ENCODE measurements around the gene PLAC8L1.

PLAC8L1 gene

GRCh38 chr5:146070746-146071145 lies 34.6 kb downstream of the PLAC8L1 start:
- Histone ChIP-seq H3K4me1 (no peaks in the 10 kb centered on the region), H3K9ac (no peak overlapping the region), H3K4me3 (ENCODE audit: low read depth, low read length) (no peak overlapping the region), H3K27me3 (ENCODE audit: control insufficient read depth, insufficient read depth, low read length) (no peaks in the 10 kb centered on the region), H3K79me2 (no peaks in the 10 kb centered on the region), H3K27ac (no peak overlapping the region), H2AFZ (no peak overlapping the region), H3K36me3 (ENCODE audit: control insufficient read depth, insufficient read depth, low read length) (no peaks in the 10 kb centered on the region), H3K4me2 (ENCODE audit: low read length) (no peak overlapping the region), H3K9me3 (ENCODE audit: control insufficient read depth, low read length) (no peaks in the 10 kb centered on the region)
- TF ChIP-seq CTCF (IDR thresholded peaks at IDR 0.05): no peak

GRCh38 chr5:146069780-146070099 lies 35.6 kb downstream of the PLAC8L1 start:
- TF ChIP-seq CTCF (IDR thresholded peaks at IDR 0.05): no peak
- Histone ChIP-seq H3K4me2 (ENCODE audit: low read length) (no peak overlapping the region), H3K36me3 (ENCODE audit: control insufficient read depth, insufficient read depth, low read length) (no peaks in the 10 kb centered on the region), H3K9ac (no peak overlapping the region), H3K79me2 (no peaks in the 10 kb centered on the region), H2AFZ (no peak overlapping the region), H3K9me3 (ENCODE audit: control insufficient read depth, low read length) (no peaks in the 10 kb centered on the region), H3K4me3 (ENCODE audit: low read depth, low read length) (no peak overlapping the region), H3K4me1 (no peaks in the 10 kb centered on the region), H3K27me3 (ENCODE audit: control insufficient read depth, insufficient read depth, low read length) (no peaks in the 10 kb centered on the region), H3K27ac (no peak overlapping the region)

- no peak overlapping the region for H3K4me2 ChIP-seq (ENCODE audit: low read length)
- no peak for TF ChIP-seq CTCF (IDR thresholded peaks at IDR 0.05)
- no peak overlapping the region for H3K27ac ChIP-seq
- H3K36me3 ChIP-seq (ENCODE audit: control insufficient read depth, insufficient read depth, low read length): no peaks in the 10 kb centered on the region
- H2AFZ ChIP-seq: no peak overlapping the region
- H3K79me2 ChIP-seq: no peaks in the 10 kb centered on the region
- H3K27me3 ChIP-seq (ENCODE audit: control insufficient read depth, insufficient read depth, low read length): no peaks in the 10 kb centered on the region
- no peak overlapping the region for H3K9ac ChIP-seq
- no peaks in the 10 kb centered on the region for H3K4me1 ChIP-seq
- no peak overlapping the region for H3K4me3 ChIP-seq (ENCODE audit: low read depth, low read length)
- H3K9me3 ChIP-seq (ENCODE audit: control insufficient read depth, low read length): no peaks in the 10 kb centered on the region
Observed at GRCh38 chr5:146068977-146069779, 36.2 kb downstream of the PLAC8L1 start.

- no peak overlapping the region for H2AFZ ChIP-seq
- no peak for TF ChIP-seq CTCF (IDR thresholded peaks at IDR 0.05)
- H3K9me3 ChIP-seq (ENCODE audit: control insufficient read depth, low read length): no peaks in the 10 kb centered on the region
- no peak overlapping the region for H3K4me2 ChIP-seq (ENCODE audit: low read length)
- no peak overlapping the region for H3K27ac ChIP-seq
- H3K9ac ChIP-seq: no peak overlapping the region
- H3K36me3 ChIP-seq (ENCODE audit: control insufficient read depth, insufficient read depth, low read length): no peaks in the 10 kb centered on the region
- no peaks in the 10 kb centered on the region for H3K4me1 ChIP-seq
- no peaks in the 10 kb centered on the region for H3K27me3 ChIP-seq (ENCODE audit: control insufficient read depth, insufficient read depth, low read length)
- no peaks in the 10 kb centered on the region for H3K79me2 ChIP-seq
- no peak overlapping the region for H3K4me3 ChIP-seq (ENCODE audit: low read depth, low read length)
Observed at GRCh38 chr5:146068206-146068605, 37.2 kb downstream of the PLAC8L1 start.

- H3K79me2 ChIP-seq: no peaks in the 10 kb centered on the region
- no peak overlapping the region for H2AFZ ChIP-seq
- no peak overlapping the region for H3K9ac ChIP-seq
- no peaks in the 10 kb centered on the region for H3K27me3 ChIP-seq (ENCODE audit: control insufficient read depth, insufficient read depth, low read length)
- no peaks in the 10 kb centered on the region for H3K36me3 ChIP-seq (ENCODE audit: control insufficient read depth, insufficient read depth, low read length)
- no peak for TF ChIP-seq CTCF (IDR thresholded peaks at IDR 0.05)
- no peaks in the 10 kb centered on the region for H3K4me1 ChIP-seq
- H3K4me2 ChIP-seq (ENCODE audit: low read length): no peak overlapping the region
- no peaks in the 10 kb centered on the region for H3K9me3 ChIP-seq (ENCODE audit: control insufficient read depth, low read length)
- H3K27ac ChIP-seq: no peak overlapping the region
- H3K4me3 ChIP-seq (ENCODE audit: low read depth, low read length): no peak overlapping the region
Observed at GRCh38 chr5:146066968-146067367, 38.4 kb downstream of the PLAC8L1 start.

Measured in parathyroid adenoma (tissue), 2 donors.